Right renal pelvis (tissue), 4 donors: ENCODE results near the gene EFHD2. TPM values are rescaled to one million over a fixed set of nuclear protein-coding genes. Genes with fewer than 3 reads are reported as not detected.
"Not testable (repeated sequence)": the region's sequence is repeated elsewhere in the genome, so short reads cannot be mapped to it uniquely, and the experiment has no call there.

Experiments used
- DNase-seq, 4 donors: peaks; one replicate each; pipeline ENCODE4 v3.0.0-alpha.2; 2013; ENCODE audit warnings: low read depth in 4 of 4, low spot score in 3 of 4, missing footprints in 1 of 4
- polyA plus RNA-seq, 4 donors: library from polyadenylated mRNA; unstranded; fragments of 120-200 nt; gene quantifications; one replicate each; pipeline ENCODE4 v1.2.1, GENCODE V29; 2013; ENCODE audit not compliant: insufficient read length in 4 of 4

EFHD2 gene
- polyA plus RNA-seq, 4 donors, result 11.9 to 18.6 (median 13.2) TPM

- no peak for DNase-seq
These were observed 23.4 kb upstream of the EFHD2 start for GRCh38 chr1:15386164-15386749.

- DNase-seq, result no peak
These were observed 21.3 kb upstream of the EFHD2 start for GRCh38 chr1:15388201-15388880.

GRCh38 chr1:15389828-15390227 is 19.9 kb upstream of the EFHD2 start:
- not testable (repeated sequence) for DNase-seq

GRCh38 chr1:15390667-15391066 is 19.0 kb upstream of the EFHD2 start:
- DNase-seq, result no peak

GRCh38 chr1:15391366-15391765 is 18.3 kb upstream of the EFHD2 start:
- DNase-seq, result no peak

DNA sequence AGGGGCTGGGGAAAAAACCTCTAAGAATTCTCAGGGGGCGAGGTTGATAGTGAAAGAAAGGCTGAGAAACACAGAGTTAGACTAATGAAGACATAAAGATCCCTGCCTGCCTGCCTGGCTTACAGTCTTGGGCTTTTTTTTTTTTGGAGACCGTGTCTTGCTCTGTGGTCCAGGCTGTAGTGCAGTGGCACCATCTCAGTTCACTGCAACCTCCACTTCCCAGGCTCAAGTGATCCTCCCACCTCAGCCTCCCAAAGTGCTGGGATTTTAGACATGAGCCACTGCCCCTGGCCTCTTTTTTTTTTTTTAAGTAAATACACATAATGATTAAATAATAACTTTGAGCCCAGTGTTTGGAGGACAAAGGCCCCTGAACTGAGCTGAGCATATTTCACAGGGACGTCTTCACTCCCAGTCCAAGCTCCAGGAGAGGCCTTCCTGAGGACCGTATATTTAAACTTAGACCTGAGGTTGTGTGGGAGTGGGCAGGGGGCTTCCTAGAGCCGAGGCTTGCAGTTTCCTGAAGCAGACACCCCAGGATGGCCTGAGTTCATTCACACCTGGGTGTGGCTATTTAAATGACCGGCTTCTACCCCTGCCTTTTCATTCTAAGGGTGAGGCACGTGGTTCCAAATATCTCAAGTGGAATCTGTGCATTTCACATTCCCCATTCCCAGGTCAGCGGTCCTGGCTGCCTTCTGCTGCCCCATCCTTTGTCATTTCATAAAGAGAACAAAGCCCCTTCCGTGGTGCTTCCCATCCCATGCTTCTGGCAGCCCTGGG is 16.0 kb upstream of the EFHD2 start:
- DNase-seq, result no peak

DNA sequence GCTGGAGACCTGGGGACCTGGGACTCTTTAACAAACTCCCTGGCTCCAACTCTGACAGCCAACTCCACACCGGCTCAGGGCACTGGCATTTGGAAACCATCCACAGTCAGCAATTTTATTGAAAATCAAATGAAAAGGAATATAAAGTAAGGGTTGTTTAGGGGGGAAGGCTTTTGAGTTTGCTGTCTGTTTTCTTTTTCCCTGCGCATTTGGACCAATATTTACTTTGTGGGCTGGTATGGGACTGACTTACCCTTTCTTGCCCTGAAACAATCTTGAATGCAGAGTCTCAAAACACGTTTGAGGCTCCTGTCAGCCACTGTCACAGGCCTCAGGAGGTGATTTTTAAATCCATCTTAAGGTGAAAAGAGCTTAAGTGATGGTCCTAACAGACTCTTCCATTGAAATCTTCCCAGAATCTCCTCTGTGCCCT is 15.4 kb upstream of the EFHD2 start:
- no peak for DNase-seq

DNA sequence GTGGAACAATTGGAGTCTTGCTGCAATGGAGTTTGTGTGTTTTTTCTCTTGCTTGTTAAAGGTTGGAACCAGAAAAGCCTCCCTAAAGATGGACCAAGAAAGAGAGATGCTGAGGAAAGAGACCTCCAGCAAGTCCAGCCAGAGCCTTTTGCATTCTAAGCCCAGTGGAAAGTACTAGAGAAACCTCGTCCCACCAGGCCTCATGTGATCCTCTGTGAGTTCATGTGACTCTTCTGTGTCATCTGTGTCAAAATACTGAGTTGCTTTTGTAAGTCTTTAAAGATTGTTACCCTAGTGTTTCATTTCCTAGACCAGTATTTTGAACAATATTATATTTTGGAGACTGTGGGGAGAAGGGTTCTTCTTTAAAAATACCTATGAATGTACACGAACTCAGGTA is 12.5 kb upstream of the EFHD2 start:
- no peak for DNase-seq

- no peak for DNase-seq
These were observed 10.0 kb upstream of the EFHD2 start for GRCh38 chr1:15399710-15400109.

- no peak for DNase-seq
These were observed 9.1 kb upstream of the EFHD2 start for GRCh38 chr1:15400627-15401026.

GRCh38 chr1:15401391-15402055 is 8.2 kb upstream of the EFHD2 start:
- DNase-seq, result no peak

- DNase-seq, result no peak
These were observed 6.8 kb upstream of the EFHD2 start for GRCh38 chr1:15402809-15403450.

GRCh38 chr1:15403962-15404580 is 5.6 kb upstream of the EFHD2 start:
- DNase-seq, result no peak

DNA sequence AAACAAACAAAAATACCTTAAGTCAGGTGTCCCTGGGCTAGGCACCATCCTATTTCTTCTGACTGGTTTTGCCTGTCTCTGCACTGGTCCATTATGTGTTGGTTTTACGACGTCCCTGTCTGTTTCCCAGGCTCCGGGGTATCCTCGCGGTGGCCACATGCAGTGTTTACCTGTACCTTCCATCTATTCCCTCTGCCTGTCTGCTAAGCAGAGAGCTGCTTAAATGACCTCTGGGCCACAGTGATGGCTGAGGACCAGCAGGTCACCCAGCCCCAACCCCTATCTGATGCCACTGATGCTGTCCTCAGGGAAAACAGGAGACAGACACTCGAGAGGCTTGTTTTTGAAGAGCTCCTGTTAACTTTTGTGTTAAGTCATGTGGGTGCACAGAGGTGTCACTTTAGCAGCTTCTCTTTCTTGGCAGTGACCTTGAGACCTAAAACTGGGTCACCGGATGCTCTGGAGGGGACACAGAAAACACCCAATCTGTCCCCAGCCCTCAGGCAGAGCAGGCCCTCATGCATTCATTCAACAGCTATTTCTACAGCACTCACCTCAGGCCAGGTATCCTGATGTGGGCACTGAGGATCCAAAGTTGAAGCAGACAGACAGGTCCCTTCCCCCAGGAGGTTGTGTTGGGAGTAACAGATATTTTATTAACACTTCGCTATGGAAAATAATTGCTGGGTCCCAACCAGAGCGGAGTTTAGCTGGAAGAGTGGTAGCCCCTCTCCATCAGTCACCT is 4.4 kb upstream of the EFHD2 start:
- DNase-seq, result no peak

- DNase-seq, result no peak
These were observed 2.8 kb upstream of the EFHD2 start for GRCh38 chr1:15406614-15407559.

DNA sequence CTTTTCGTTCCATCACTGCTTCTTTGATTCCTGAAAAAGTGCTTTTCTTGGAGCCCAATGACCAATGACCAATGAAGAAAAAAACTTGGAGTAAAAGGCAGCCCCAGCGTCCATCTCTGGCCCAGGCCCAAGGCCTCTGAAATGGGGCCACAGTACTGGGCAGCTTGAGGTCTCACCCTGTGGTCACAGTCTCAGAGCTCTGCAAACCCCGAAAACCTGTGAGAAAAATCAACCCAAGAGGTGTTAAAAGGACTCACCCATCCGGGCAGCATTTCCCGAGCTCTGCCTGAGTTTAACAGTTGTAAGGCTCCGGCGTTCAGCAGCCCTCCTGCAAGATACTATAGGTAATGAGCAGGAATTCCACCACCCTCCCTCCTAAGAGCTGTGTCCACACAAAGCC is 2.1 kb upstream of the EFHD2 start:
- DNase-seq, result no peak

GRCh38 chr1:15408890-15409387 is 749 bp upstream of the EFHD2 start:
- no peak for DNase-seq

- DNase-seq, result no peak
These were observed 665 bp downstream of the EFHD2 start for GRCh38 chr1:15410223-15410883.
